SK-N-SH (cell line): Measurements from ENCODE around the gene RNASET2.

Source experiments
- CTCF ChIP-seq: fragments of 200-600 bp; sonication (generic); IDR thresholded peaks from 2 replicates; pipeline ENCODE4 v1.6.1; 2017; ENCODE audit warnings: antibody characterized with exemption, mild to moderate bottlenecking, moderate library complexity
- EP300 ChIP-seq, 2 experiments: IDR thresholded peaks; 2 replicates each; pipeline versions ENCODE4 v1.4.0 to v1.6.1; 2012; ENCODE audit warnings: borderline replicate concordance in 1 of 2, low read depth in 1 of 2, low read length in 1 of 2
- EZH2phosphoT487 ChIP-seq: fragments of 200-600 bp; sonication (generic); IDR thresholded peaks from 2 replicates; pipeline ENCODE4 v1.6.1; 2017; ENCODE audit warnings: low read depth, mixed run types, mild to moderate bottlenecking, antibody characterized with exemption, moderate library complexity, borderline replicate concordance
- FOXJ3 ChIP-seq: sonication (generic); formaldehyde crosslinking; IDR thresholded peaks from 2 replicates; pipeline ENCODE4 v1.5.1; 2020; ENCODE audit warnings: mild to moderate bottlenecking, missing genetic modification reagents
- FOXM1 ChIP-seq: IDR thresholded peaks from 2 replicates; pipeline ENCODE4 v1.4.0; 2012; ENCODE audit warnings: low read depth, mild to moderate bottlenecking
- GABPA ChIP-seq: IDR thresholded peaks from 2 replicates; pipeline ENCODE4 v1.4.0; 2012; ENCODE audit warnings: low read depth, mild to moderate bottlenecking
- JUND ChIP-seq: IDR thresholded peaks from 2 replicates; pipeline ENCODE4 v1.4.0; 2012
- RCOR1 ChIP-seq: fragments of 150-350 bp; IDR thresholded peaks from 2 replicates; pipeline ENCODE4 v1.6.1; 2017; ENCODE audit warnings: antibody characterized with exemption, low read length
- REST ChIP-seq: IDR thresholded peaks from 2 replicates; pipeline ENCODE4 v1.6.1; 2012; ENCODE audit warnings: mild to moderate bottlenecking, low read depth, low read length, moderate library complexity
- RFX5 ChIP-seq: IDR thresholded peaks from 2 replicates; pipeline ENCODE4 v1.6.1; 2012; ENCODE audit warnings: mild to moderate bottlenecking, improper control_type of control experiment, low read length
- TAF1 ChIP-seq: IDR thresholded peaks from 2 replicates; pipeline ENCODE4 v1.6.1; 2012; ENCODE audit warnings: low read depth, mild to moderate bottlenecking, low read length, moderate library complexity, borderline replicate concordance
- USF2 ChIP-seq: fragments of 150-350 bp; IDR thresholded peaks from 2 replicates; pipeline ENCODE4 v1.6.1; 2017; ENCODE audit warnings: antibody characterized with exemption, low read length, low read depth, borderline replicate concordance

GRCh38 chr6:166959911-166960608 is 3.7 kb upstream of the RNASET2 start:
- TF ChIP-seq EZH2phosphoT487: no peak
- no peak for TF ChIP-seq CTCF
- TF ChIP-seq JUND: no peak
- no peak for TF ChIP-seq USF2
- TF ChIP-seq RFX5: no peak
- no peak for TF ChIP-seq REST
- TF ChIP-seq RCOR1: no peak
- no peak for TF ChIP-seq GABPA
- TF ChIP-seq FOXJ3 (CRISPR knock-in tag): no peak
- no peak for TF ChIP-seq EP300 (IDR thresholded peaks at IDR 0.05; ENCODE audit: borderline replicate concordance in 1 of 2, low read depth in 1 of 2, low read length in 1 of 2)
- TF ChIP-seq TAF1: no peak
- TF ChIP-seq FOXM1: no peak
